Mesendoderm (in vitro differentiated cells): Measurements from ENCODE around the gene MAD1L1. TPM values are rescaled to one million over a fixed set of nuclear protein-coding genes. Genes with fewer than 3 reads are reported as not detected.

Source experiments
- small RNA-seq: library from polyadenylated mRNA; stranded (forward); fragments of <200 nt; extraction: miRNeasy Mini kit (QIAGEN cat#:217004); gene quantifications from one replicate; pipeline ENCODE3, GENCODE V24; 2013; ENCODE audit not compliant: insufficient read depth

The MAD1L1 gene

Small RNA genes lying within 50 kb of the gene (small RNA-seq; reads per million reads assigned to genes)
- gene MIR4655 = not detected
